Neural progenitor cell (in vitro differentiated cells): Measurements from ENCODE around the gene ZYG11A. TPM values are rescaled to one million over a fixed set of nuclear protein-coding genes. Genes with fewer than 3 reads are reported as not detected.
"Not testable (repeated sequence)": the region's sequence is repeated elsewhere in the genome, so short reads cannot be mapped to it uniquely, and the experiment has no call there.

ENCODE experiments used
- DNase-seq: peaks from one replicate; pipeline ENCODE4 v3.0.0-alpha.2; 2016; ENCODE audit warnings: low spot score
- H2AFZ ChIP-seq: fragments of 200-600 bp; sonication (generic); replicated peaks from 2 replicates; pipeline ENCODE4 v1.6.1; 2016; ENCODE audit warnings: antibody characterized with exemption
- H3F3A ChIP-seq: fragments of 200-600 bp; sonication (generic); 2 replicates; pipeline ENCODE4 v1.6.1; 2016; ENCODE audit warnings: antibody characterized with exemption, low read depth
- H3K27ac ChIP-seq: fragments of 200-600 bp; sonication (generic); 2 replicates; pipeline ENCODE4 v1.5.1; 2016; ENCODE audit warnings: mild to moderate bottlenecking
- H3K27me3 ChIP-seq: fragments of 200-600 bp; sonication (generic); 2 replicates; pipeline ENCODE4 v1.6.1; 2016; ENCODE audit warnings: mild to moderate bottlenecking, moderate library complexity
- H3K36me3 ChIP-seq: fragments of 200-600 bp; sonication (generic); 2 replicates; pipeline ENCODE4 v1.5.1; 2016
- H3K4me1 ChIP-seq: fragments of 200-600 bp; sonication (generic); 2 replicates; pipeline ENCODE4 v1.6.1; 2016; ENCODE audit warnings: mixed run types
- H3K4me2 ChIP-seq: fragments of 200-600 bp; sonication (generic); 2 replicates; pipeline ENCODE4 v1.6.1; 2016
- H3K4me3 ChIP-seq: fragments of 200-600 bp; sonication (generic); 2 replicates; pipeline ENCODE4 v1.5.1; 2016
- H3K79me2 ChIP-seq: fragments of 200-600 bp; sonication (generic); 2 replicates; pipeline ENCODE4 v1.6.1; 2016; ENCODE audit warnings: low read depth
- H3K9ac ChIP-seq: fragments of 200-600 bp; sonication (generic); 2 replicates; pipeline ENCODE4 v1.6.1; 2016
- H3K9me3 ChIP-seq: fragments of 200-600 bp; sonication (generic); 2 replicates; pipeline ENCODE4 v1.5.1; 2016; ENCODE audit warnings: low read depth
- H4K20me1 ChIP-seq: fragments of 200-600 bp; sonication (generic); 2 replicates; pipeline ENCODE4 v1.6.1; 2016; ENCODE audit warnings: low read depth
- H3K27ac Mint-ChIP-seq: 3 replicates; pipeline ENCODE4 v1.8.0; 2021; ENCODE audit warnings: mixed read lengths
- H3K27me3 Mint-ChIP-seq: 2 replicates; pipeline ENCODE4 v1.8.0; 2022; ENCODE audit warnings: low read depth, mild to moderate bottlenecking, inconsistent platforms, moderate library complexity, mixed read lengths; ENCODE audit not compliant: insufficient read depth
- H3K36me3 Mint-ChIP-seq: 3 replicates; pipeline ENCODE4 v1.8.0; 2021; ENCODE audit warnings: mixed read lengths
- H3K4me1 Mint-ChIP-seq: 3 replicates; pipeline ENCODE4 v1.8.0; 2021; ENCODE audit warnings: mixed read lengths
- H3K4me3 Mint-ChIP-seq: 3 replicates; pipeline ENCODE4 v1.8.0; 2021; ENCODE audit warnings: mild to moderate bottlenecking, moderate library complexity, mixed read lengths
- H3K9me3 Mint-ChIP-seq: 3 replicates; pipeline ENCODE4 v1.8.0; 2020; ENCODE audit warnings: mixed read lengths
- EZH2 ChIP-seq: fragments of 200-600 bp; sonication (generic); IDR thresholded peaks from 2 replicates; pipeline ENCODE4 v1.6.1; 2017; ENCODE audit warnings: antibody characterized with exemption, mild to moderate bottlenecking, moderate library complexity
- EZH2phosphoT487 ChIP-seq: fragments of 200-600 bp; sonication (generic); IDR thresholded peaks from 2 replicates; pipeline ENCODE4 v1.6.1; 2017; ENCODE audit warnings: antibody characterized with exemption
- total RNA-seq: library from RNA; depleted of rRNA; stranded (reverse); fragments of >200 nt; gene quantifications from 2 replicates; pipeline ENCODE4 v1.2.3, GENCODE V29; 2015; ENCODE audit warnings: low replicate concordance
- TF ChIP-seq, protein P1 (sequence below): fragments of 200-600 bp; sonication (generic); IDR thresholded peaks from 2 replicates; pipeline ENCODE4 v1.5.1; 2017; ENCODE audit warnings: antibody characterized with exemption, mild to moderate bottlenecking

The ZYG11A gene
- total RNA-seq, 1 donor from 2014 or later, result 0.52 TPM

DNA sequence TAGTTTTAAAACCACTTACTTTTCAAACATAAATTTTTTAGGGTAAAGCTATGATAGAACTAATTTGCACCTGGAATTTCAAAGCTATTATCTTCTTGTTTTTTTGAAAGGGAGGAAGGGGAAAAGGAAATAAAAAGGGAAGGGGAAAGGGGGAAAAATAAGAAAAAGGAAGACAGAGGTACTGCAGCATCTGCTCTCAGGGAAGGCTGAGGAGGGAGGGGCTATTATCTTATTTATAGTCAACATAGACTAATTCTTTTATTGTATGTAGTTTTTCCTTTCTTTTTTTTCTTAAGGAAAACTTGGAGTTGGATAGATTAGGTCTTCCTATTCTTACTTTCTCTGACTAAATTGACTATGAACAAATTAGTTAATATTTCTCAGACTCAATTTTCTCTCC, 41.5 kb upstream of the ZYG11A start:
- H3K36me3 ChIP-seq, result peaks cover 5% of the 10 kb centered on the region
- Mint-ChIP-seq H3K4me1 (no peaks in the 10 kb centered on the region), H3K4me3 (no peak overlapping the region), H3K36me3 (peaks cover 2% of the 10 kb centered on the region), H3K27me3 (peaks cover 2% of the 10 kb centered on the region), H3K27ac (no peak overlapping the region), H3K9me3 (no peaks in the 10 kb centered on the region)
- DNase-seq, result no peak
- peaks cover 7% of the 10 kb centered on the region for H3F3A ChIP-seq
- H3K27me3 ChIP-seq, result no peaks in the 10 kb centered on the region
- TF ChIP-seq EZH2, result no peak
- TF ChIP-seq EZH2phosphoT487, result no peak
- TF ChIP-seq, protein P1, sequence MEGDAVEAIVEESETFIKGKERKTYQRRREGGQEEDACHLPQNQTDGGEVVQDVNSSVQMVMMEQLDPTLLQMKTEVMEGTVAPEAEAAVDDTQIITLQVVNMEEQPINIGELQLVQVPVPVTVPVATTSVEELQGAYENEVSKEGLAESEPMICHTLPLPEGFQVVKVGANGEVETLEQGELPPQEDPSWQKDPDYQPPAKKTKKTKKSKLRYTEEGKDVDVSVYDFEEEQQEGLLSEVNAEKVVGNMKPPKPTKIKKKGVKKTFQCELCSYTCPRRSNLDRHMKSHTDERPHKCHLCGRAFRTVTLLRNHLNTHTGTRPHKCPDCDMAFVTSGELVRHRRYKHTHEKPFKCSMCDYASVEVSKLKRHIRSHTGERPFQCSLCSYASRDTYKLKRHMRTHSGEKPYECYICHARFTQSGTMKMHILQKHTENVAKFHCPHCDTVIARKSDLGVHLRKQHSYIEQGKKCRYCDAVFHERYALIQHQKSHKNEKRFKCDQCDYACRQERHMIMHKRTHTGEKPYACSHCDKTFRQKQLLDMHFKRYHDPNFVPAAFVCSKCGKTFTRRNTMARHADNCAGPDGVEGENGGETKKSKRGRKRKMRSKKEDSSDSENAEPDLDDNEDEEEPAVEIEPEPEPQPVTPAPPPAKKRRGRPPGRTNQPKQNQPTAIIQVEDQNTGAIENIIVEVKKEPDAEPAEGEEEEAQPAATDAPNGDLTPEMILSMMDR, result no peak
- H3K27ac ChIP-seq, result no peak overlapping the region
- H3K4me3 ChIP-seq, result no peak overlapping the region
- no peaks in the 10 kb centered on the region for H3K4me1 ChIP-seq
- no peak overlapping the region for H3K9ac ChIP-seq
- H2AFZ ChIP-seq, result no peak overlapping the region
- no peaks in the 10 kb centered on the region for H3K79me2 ChIP-seq
- H4K20me1 ChIP-seq, result no peaks in the 10 kb centered on the region
- H3K9me3 ChIP-seq, result no peaks in the 10 kb centered on the region
- H3K4me2 ChIP-seq, result no peak overlapping the region

DNA sequence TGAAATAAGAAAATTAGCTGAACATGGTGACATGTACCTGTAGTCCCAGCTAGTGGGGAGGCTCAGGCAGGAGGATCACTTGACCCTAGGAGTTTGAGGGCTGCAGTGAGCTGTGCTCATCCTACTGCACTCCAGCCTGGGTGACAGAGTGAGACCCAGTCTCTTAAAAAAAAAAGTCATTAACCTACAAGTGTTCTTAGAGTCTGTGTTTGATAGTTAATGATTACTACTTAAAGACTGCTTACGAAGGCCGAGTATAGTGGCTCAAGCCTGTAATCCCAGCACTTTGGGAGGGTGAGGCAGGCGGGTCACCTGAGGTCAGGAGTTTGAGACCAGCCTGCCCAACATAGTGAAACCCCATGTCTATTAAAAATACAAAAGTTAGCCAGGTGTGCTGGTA, 38.5 kb upstream of the ZYG11A start:
- not testable (repeated sequence) for H3K4me3 ChIP-seq, H3K27ac Mint-ChIP-seq, H3K9me3 Mint-ChIP-seq, H3F3A ChIP-seq, H3K9me3 ChIP-seq, H4K20me1 ChIP-seq, H3K4me1 Mint-ChIP-seq, H3K27ac ChIP-seq, H3K9ac ChIP-seq, H2AFZ ChIP-seq, H3K27me3 Mint-ChIP-seq, H3K4me3 Mint-ChIP-seq, H3K4me1 ChIP-seq, H3K36me3 Mint-ChIP-seq, H3K36me3 ChIP-seq, DNase-seq, H3K27me3 ChIP-seq, H3K79me2 ChIP-seq, H3K4me2 ChIP-seq

DNA sequence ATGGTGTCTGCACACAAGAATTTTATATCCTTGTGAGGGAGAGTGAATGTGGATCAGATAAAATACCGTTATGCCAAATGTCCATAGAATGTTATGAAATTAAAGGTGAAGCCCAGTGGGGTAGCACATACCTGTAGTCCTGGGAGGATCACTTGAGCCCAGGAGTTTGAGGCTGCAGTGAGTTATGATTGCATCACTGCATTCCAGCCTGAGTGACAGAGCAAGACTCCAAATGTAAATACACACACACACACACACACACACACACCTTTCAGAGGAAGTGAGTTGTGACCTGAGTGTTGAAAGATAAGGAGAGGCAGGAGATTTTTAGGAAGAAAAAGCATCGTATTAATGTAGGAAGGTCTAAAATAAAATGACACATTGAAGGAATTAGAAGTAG, 28.1 kb upstream of the ZYG11A start:
- no peaks in the 10 kb centered on the region for H3K9me3 ChIP-seq
- H2AFZ ChIP-seq, result no peak overlapping the region
- H3K4me1 Mint-ChIP-seq, result no peaks in the 10 kb centered on the region
- no peaks in the 10 kb centered on the region for H3K4me1 ChIP-seq
- peaks cover 3% of the 10 kb centered on the region for H3K27me3 Mint-ChIP-seq
- H3K4me3 Mint-ChIP-seq, result no peak overlapping the region
- peaks cover 15% of the 10 kb centered on the region for H3K36me3 Mint-ChIP-seq
- no peaks in the 10 kb centered on the region for H3K27me3 ChIP-seq
- TF ChIP-seq EZH2 (no peak), EZH2phosphoT487 (no peak)
- TF ChIP-seq, protein P1, result no peak
- H3K9ac ChIP-seq, result no peak overlapping the region
- no peak overlapping the region for H3K27ac ChIP-seq
- no peak overlapping the region for H3K4me2 ChIP-seq
- no peak overlapping the region for H3K27ac Mint-ChIP-seq
- DNase-seq, result no peak
- no peaks in the 10 kb centered on the region for H3F3A ChIP-seq
- H3K79me2 ChIP-seq, result no peaks in the 10 kb centered on the region
- H4K20me1 ChIP-seq, result no peaks in the 10 kb centered on the region
- H3K9me3 Mint-ChIP-seq, result no peaks in the 10 kb centered on the region
- H3K4me3 ChIP-seq, result no peak overlapping the region
- H3K36me3 ChIP-seq, result no peaks in the 10 kb centered on the region

DNA sequence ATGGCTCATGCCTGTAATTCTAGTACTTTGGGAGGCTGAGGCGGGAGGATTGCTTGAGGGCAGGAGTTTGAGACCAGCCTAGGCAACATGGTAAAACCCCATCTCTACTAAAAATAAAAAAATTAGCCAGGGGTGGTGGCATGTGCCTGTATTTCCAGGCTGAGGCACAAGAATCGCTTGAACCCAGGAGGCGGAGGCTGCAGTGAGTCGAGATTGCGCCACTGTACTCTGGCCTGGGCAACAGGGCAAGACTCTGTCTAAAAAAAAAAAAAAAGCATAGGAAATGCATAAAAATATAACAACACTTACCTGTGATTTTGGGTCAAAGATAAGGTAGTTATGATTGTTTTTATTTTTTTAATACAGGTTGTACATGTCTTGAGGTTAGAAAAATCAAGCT, 21.7 kb upstream of the ZYG11A start:
- H3K4me2 ChIP-seq, result not testable (repeated sequence)

More for the DNA sequence above, 21.7 kb upstream of the ZYG11A start:
- not testable (repeated sequence) for H3K4me1 Mint-ChIP-seq, H3F3A ChIP-seq, H3K9ac ChIP-seq, H3K36me3 ChIP-seq, H3K27me3 ChIP-seq, H3K27ac Mint-ChIP-seq, H4K20me1 ChIP-seq, H3K4me3 Mint-ChIP-seq, H3K27me3 Mint-ChIP-seq, H3K4me1 ChIP-seq, H3K79me2 ChIP-seq, DNase-seq, H3K4me3 ChIP-seq, H3K9me3 Mint-ChIP-seq, H3K27ac ChIP-seq, H3K9me3 ChIP-seq, H2AFZ ChIP-seq
- H3K36me3 Mint-ChIP-seq, result peaks cover 13% of the 10 kb centered on the region
